Colonic mucosa (tissue), 4 donors: ENCODE data around the gene CDK5. TPM values are rescaled to one million over a fixed set of nuclear protein-coding genes. Genes with fewer than 3 reads are reported as not detected.

Experiments
- DNase-seq: peaks from one replicate; pipeline ENCODE4 v3.0.0-alpha.2; 2020
- H3K27ac ChIP-seq: fragments of 200-600 bp; one replicate; pipeline ENCODE4 v1.8.0; 2021
- H3K27me3 ChIP-seq: fragments of 200-600 bp; one replicate; pipeline ENCODE4 v1.8.0; 2021
- H3K36me3 ChIP-seq: fragments of 200-600 bp; one replicate; pipeline ENCODE4 v1.8.0; 2021
- H3K4me1 ChIP-seq: fragments of 200-600 bp; one replicate; pipeline ENCODE4 v1.8.0; 2021; ENCODE audit warnings: mild to moderate bottlenecking
- H3K4me3 ChIP-seq: fragments of 200-600 bp; one replicate; pipeline ENCODE4 v1.8.0; 2021
- H3K9ac ChIP-seq, 2 donors: one replicate each; pipeline ENCODE4 v1.7.0; 2013; ENCODE audit warnings: control low read depth in 2 of 2, low read depth in 2 of 2, low read length in 2 of 2
- H3K9me3 ChIP-seq: fragments of 200-600 bp; one replicate; pipeline ENCODE4 v1.8.0; 2021
- intact Hi-C: fragments of 100-400 bp; cut with DNase I; formaldehyde crosslinking; loops from one replicate; pipeline ENCODE4 v1.14.1; 2022
- total RNA-seq, 2 donors: library from RNA; stranded (reverse); fragmentation: NEBNext Ultra II Directional in 1 of 2; extraction: Animal tissue kit (Norgen Biotek cat#: 25700) in 1 of 2; gene quantifications; one replicate each; pipeline ENCODE4 v1.2.1, GENCODE V29; 2021
- TF ChIP-seq, protein P1 (sequence below): fragments of 200-600 bp; IDR thresholded peaks from one replicate; pipeline ENCODE4 v1.8.0; 2022; ENCODE audit warnings: antibody characterized with exemption, mild to moderate bottlenecking
- donor health status: healthy.
- donor health status: DM: no; HTN: no; CAD: no.
- donor health status: DM: no; HTN: no; CAD: no.

Gene CDK5
- total RNA-seq, 2 donors from 2014 or later: 11.3 to 15.9 TPM

DNA sequence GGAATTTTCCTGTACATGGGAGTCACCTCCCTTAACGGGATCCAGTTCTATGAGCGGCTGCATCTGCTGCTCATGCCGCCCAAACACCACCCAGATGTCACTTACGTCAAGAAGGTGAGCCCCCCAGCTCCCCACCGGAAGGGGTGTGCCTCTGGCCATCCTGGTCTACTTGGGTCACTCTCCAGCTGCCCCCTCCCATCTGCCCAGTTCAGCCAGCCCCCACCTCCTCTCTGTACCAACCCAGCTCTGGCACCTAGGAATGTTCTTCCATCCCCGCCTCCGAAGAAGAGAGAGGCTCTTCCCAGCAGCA, 17.9 kb upstream of the CDK5 start:
- TF ChIP-seq, protein P1, sequence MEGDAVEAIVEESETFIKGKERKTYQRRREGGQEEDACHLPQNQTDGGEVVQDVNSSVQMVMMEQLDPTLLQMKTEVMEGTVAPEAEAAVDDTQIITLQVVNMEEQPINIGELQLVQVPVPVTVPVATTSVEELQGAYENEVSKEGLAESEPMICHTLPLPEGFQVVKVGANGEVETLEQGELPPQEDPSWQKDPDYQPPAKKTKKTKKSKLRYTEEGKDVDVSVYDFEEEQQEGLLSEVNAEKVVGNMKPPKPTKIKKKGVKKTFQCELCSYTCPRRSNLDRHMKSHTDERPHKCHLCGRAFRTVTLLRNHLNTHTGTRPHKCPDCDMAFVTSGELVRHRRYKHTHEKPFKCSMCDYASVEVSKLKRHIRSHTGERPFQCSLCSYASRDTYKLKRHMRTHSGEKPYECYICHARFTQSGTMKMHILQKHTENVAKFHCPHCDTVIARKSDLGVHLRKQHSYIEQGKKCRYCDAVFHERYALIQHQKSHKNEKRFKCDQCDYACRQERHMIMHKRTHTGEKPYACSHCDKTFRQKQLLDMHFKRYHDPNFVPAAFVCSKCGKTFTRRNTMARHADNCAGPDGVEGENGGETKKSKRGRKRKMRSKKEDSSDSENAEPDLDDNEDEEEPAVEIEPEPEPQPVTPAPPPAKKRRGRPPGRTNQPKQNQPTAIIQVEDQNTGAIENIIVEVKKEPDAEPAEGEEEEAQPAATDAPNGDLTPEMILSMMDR: no peak
- Histone ChIP-seq H3K27ac (no peak overlapping the region), H3K4me3 (no peak overlapping the region), H3K4me1 (peaks cover 5% of the 10 kb centered on the region), H3K9me3 (no peaks in the 10 kb centered on the region), H3K36me3 (peaks cover 19% of the 10 kb centered on the region), H3K27me3 (no peaks in the 10 kb centered on the region), H3K9ac (no peak overlapping the region)
- DNase-seq: no peak
- intact Hi-C loops: no loop called here

DNA sequence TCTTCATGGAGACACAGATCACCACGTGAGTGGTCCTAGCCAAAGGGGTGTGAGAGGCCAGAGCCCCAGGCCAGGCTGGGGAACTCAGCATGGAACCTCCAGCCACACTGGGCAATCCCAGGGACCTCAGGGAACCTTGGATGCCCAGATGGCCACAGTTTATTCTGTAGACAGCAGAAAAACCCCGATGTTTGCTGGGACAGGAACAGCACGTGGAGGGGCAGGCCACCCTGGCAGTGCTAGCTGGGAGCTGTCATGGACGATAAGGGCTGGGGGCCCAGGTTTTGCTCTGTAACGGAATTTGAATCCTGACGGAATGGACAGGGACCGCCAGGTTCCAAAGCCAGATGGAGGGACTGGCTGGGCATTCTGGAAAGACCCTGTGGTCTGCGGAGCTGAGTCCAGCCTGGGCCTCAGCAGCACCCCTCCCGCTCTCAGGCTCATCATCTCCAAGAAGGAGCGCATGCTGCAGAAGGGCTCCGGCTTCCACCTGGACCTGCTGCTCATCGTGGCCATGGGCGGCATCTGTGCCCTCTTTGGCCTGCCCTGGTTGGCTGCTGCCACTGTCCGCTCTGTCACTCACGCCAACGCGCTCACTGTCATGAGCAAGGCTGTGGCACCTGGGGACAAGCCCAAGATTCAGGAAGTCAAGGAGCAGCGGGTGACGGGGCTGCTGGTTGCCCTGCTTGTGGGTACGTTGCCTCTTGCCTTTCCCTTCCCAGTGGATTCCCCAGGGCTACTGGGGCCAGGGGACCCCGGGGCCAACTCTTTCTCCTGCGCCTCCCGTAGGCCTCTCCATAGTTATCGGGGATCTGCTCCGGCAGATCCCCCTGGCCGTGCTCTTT, 17.3 kb upstream of the CDK5 start:
- no peaks in the 10 kb centered on the region for H3K27me3 ChIP-seq
- no peak overlapping the region for H3K9ac ChIP-seq
- intact Hi-C loops: no loop called here
- H3K4me1 ChIP-seq: peaks cover 5% of the 10 kb centered on the region
- no peaks in the 10 kb centered on the region for H3K9me3 ChIP-seq
- no peak overlapping the region for H3K27ac ChIP-seq
- peaks cover 19% of the 10 kb centered on the region for H3K36me3 ChIP-seq
- no peak overlapping the region for H3K4me3 ChIP-seq
- TF ChIP-seq, protein P1: no peak
- DNase-seq: no peak

DNA sequence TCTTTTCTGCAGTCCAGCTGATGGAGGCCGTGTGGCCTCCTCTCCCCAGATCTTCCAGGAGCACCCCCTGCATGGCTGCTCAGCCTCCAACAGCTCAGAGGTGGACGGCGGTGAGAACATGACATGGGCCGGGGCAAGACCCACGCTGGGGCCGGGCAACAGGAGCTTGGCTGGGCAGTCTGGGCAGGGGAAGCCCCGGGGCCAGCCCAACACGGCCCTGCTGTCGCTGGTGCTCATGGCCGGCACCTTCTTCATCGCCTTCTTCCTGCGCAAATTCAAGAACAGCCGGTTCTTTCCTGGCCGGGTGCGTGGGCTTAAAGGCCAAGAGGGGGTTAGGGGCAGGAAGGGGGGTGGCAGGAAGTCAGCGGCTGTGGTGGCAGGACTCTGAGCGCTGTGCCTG, 16.3 kb upstream of the CDK5 start:
- DNase-seq: no peak
- TF ChIP-seq, protein P1: no peak
- no peaks in the 10 kb centered on the region for H3K9me3 ChIP-seq
- H3K4me3 ChIP-seq: no peak overlapping the region
- H3K27ac ChIP-seq: no peak overlapping the region
- H3K27me3 ChIP-seq: no peaks in the 10 kb centered on the region
- H3K9ac ChIP-seq: no peak overlapping the region
- H3K4me1 ChIP-seq: no peaks in the 10 kb centered on the region
- intact Hi-C loops: no loop called here
- H3K36me3 ChIP-seq: peaks cover 26% of the 10 kb centered on the region

DNA sequence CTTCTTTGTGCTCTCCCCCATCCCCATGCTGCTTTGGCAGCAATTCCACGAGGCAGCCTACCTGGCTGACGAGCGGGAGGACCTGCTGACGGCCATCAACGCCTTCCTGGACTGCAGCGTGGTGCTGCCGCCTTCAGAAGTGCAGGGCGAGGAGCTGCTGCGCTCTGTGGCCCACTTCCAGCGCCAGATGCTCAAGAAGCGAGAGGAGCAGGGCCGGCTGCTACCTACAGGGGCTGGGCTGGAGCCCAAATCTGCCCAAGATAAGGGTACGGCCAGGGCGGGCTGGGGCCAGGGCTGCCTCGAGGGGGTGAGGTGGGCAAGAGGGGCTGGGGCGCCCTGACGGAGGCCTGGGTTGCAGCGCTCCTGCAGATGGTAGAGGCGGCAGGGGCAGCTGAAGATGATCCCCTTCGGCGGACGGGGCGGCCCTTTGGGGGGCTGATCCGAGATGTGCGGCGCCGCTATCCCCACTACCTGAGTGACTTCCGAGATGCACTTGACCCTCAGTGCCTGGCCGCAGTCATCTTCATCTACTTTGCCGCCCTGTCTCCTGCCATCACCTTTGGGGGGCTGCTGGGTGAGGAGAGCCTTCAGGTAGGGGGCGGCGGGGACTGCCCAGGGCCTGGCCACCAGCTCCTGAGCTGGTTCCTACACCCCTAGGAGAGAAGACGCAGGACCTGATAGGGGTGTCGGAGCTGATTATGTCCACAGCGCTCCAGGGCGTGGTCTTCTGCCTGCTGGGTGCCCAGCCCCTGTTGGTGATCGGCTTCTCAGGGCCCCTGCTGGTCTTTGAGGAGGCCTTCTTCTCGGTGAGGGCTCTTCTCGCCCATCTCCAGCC, 13.6 kb upstream of the CDK5 start:
- no peaks in the 10 kb centered on the region for H3K9me3 ChIP-seq
- no peak overlapping the region for H3K27ac ChIP-seq
- H3K9ac ChIP-seq: no peak overlapping the region
- no peaks in the 10 kb centered on the region for H3K4me1 ChIP-seq
- intact Hi-C loops: no loop called here
- no peaks in the 10 kb centered on the region for H3K27me3 ChIP-seq
- peaks cover 26% of the 10 kb centered on the region for H3K36me3 ChIP-seq
- H3K4me3 ChIP-seq: no peak overlapping the region
- TF ChIP-seq, protein P1: no peak
- no peak for DNase-seq

DNA sequence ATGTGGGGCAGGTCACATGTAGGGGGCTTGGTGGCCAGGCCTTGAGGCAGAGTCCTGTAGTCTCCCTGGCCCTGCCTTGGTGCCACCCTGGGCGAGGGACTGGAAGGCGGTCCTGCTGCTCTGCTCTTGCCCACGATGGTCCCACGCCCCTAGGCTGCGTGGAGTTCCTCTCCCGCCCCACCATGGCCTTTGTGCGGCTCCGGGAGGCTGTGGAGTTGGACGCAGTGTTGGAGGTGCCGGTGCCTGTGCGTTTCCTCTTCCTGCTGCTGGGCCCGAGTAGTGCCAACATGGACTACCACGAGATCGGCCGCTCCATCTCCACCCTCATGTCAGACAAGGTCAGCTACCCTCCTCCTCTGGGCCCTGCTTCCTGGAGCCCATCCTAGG, 12.9 kb upstream of the CDK5 start:
- TF ChIP-seq, protein P1: no peak
- intact Hi-C loops: no loop called here
- no peaks in the 10 kb centered on the region for H3K4me1 ChIP-seq
- no peak overlapping the region for H3K9ac ChIP-seq
- H3K4me3 ChIP-seq: no peak overlapping the region
- no peaks in the 10 kb centered on the region for H3K27me3 ChIP-seq
- no peaks in the 10 kb centered on the region for H3K9me3 ChIP-seq
- DNase-seq: no peak
- H3K36me3 ChIP-seq: peaks cover 26% of the 10 kb centered on the region
- H3K27ac ChIP-seq: no peak overlapping the region
